ENCODE results near the gene SNIP1. TPM values are rescaled to one million over a fixed set of nuclear protein-coding genes. Genes with fewer than 3 reads are reported as not detected.

SNIP1 gene
- total and polyA plus RNA-seq, 10 of the 15 experiments (the other 5 are each of a cell fraction or from before 2014, with no cell fraction given), result 2.7 to 22.4 (median 10.1) TPM

DNA sequence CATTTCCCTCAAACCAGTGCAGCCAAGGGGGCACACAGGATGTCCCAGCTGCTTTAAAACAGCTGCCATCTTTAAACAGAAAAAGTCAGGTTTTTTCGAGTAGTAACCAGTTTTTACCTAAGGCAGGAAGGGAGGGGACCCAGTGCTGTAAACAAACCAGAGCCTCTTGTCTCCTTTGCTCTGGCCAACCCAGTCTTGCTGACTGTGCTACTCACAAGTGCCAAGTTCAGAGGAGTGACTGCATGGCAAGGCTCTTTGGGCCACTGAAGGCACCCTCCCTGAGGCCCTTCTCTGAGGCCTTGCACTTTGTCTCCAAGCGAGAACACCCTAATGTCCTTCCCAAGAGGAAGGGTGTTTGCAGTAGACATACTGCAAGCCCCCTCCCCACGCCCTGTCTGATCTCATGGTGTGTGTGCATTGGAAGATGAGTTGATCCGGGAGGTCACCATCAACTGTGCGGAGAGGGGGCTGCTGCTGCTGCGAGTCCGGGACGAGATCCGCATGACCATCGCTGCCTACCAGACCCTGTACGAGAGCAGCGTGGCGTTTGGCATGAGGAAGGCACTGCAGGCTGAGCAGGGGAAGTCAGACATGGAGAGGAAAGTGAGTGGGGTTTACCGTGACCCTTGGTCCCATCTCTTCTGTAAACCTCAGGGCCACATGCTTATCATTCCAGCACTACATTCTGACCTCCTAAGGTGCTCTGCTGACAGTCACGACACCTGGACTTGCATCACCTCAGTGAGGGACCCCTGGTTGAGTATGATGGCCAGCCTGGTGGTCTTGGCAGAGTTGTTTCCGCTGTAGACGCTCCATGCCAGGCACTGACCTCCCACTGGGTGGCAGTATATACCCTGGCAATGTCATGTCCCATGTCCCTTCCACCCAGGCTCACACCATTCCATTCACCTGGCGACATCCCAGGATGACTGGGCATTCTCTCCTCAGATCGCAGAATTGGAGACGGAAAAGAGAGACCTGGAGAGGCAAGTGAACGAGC, 7.3 kb upstream of the SNIP1 start:
- intact Hi-C loops (cut with micrococcal nuclease; ENCODE audit: unreplicated experiment) (loop anchor here (1.0 kb wide), 1 partner anchor 121 kb away; no protein-coding TSS in a partner anchor), in situ Hi-C loops (cut with MboI) (no loop called here)
- H3K9me3 ChIP-seq (replicated peaks; ENCODE audit: control insufficient read depth, insufficient read depth, low read length), result no peaks in the 10 kb centered on the region
- POLR2A ChIA-PET, result no interaction called here
- RAD21 ChIA-PET (ENCODE audit: unreplicated experiment), result interaction anchor here (0.8 kb wide), 1 partner anchor 119 kb away, joined by 3 read pairs; no protein-coding TSS in a partner anchor
- CTCF ChIA-PET, result interaction anchor here (0.6 to 4.5 kb wide), 6 partner anchors 32 to 127 kb away, joined by 3 to 46 read pairs (median 3); no protein-coding TSS in a partner anchor
- WGBS (ENCODE audit: insufficient coverage, insufficient replicate concordance, low lambda C conversion rate, missing lambda C conversion rate), result 91% methylated on average over 21 of the region's 21 CpGs
- H3K79me2 ChIP-seq (ENCODE audit: control insufficient read depth, insufficient read depth, low read length), result no peaks in the 10 kb centered on the region
- H3K9ac ChIP-seq (ENCODE audit: control insufficient read depth, insufficient read depth, low read length), result no peak overlapping the region
- TF ChIP-seq, protein P1, sequence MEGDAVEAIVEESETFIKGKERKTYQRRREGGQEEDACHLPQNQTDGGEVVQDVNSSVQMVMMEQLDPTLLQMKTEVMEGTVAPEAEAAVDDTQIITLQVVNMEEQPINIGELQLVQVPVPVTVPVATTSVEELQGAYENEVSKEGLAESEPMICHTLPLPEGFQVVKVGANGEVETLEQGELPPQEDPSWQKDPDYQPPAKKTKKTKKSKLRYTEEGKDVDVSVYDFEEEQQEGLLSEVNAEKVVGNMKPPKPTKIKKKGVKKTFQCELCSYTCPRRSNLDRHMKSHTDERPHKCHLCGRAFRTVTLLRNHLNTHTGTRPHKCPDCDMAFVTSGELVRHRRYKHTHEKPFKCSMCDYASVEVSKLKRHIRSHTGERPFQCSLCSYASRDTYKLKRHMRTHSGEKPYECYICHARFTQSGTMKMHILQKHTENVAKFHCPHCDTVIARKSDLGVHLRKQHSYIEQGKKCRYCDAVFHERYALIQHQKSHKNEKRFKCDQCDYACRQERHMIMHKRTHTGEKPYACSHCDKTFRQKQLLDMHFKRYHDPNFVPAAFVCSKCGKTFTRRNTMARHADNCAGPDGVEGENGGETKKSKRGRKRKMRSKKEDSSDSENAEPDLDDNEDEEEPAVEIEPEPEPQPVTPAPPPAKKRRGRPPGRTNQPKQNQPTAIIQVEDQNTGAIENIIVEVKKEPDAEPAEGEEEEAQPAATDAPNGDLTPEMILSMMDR (IDR thresholded peaks at IDR 0.05 in 2 of 3, conservative IDR thresholded peaks at IDR 0.05 in 1 of 3; ENCODE audit: control insufficient read depth in 2 of 3, extremely low read depth in 1 of 3, insufficient read depth in 1 of 3, low read depth in 3 of 3, low read length in 3 of 3), result peak; percentile 62 to 78 (median 74)
- TF ChIP-seq SMARCA5 (IDR thresholded peaks at IDR 0.05), result peak; percentile 64; the same call in 1 of the 2 replicates
- TF ChIP-seq, protein P2, sequence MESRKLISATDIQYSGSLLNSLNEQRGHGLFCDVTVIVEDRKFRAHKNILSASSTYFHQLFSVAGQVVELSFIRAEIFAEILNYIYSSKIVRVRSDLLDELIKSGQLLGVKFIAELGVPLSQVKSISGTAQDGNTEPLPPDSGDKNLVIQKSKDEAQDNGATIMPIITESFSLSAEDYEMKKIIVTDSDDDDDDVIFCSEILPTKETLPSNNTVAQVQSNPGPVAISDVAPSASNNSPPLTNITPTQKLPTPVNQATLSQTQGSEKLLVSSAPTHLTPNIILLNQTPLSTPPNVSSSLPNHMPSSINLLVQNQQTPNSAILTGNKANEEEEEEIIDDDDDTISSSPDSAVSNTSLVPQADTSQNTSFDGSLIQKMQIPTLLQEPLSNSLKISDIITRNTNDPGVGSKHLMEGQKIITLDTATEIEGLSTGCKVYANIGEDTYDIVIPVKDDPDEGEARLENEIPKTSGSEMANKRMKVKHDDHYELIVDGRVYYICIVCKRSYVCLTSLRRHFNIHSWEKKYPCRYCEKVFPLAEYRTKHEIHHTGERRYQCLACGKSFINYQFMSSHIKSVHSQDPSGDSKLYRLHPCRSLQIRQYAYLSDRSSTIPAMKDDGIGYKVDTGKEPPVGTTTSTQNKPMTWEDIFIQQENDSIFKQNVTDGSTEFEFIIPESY (IDR thresholded peaks at IDR 0.05), result peak; percentile 89
- TF ChIP-seq GATAD2B (conservative IDR thresholded peaks at IDR 0.05; ENCODE audit: low read depth), result no peak
- no peak for TF ChIP-seq NFYA (IDR thresholded peaks at IDR 0.05; ENCODE audit: borderline replicate concordance, low read depth, low read length)
- peak; percentile 60; the same call in 1 of the 2 replicates for TF ChIP-seq SMC3 (IDR thresholded peaks at IDR 0.05; ENCODE audit: borderline replicate concordance, low read length)
- peak; percentile 55 for TF ChIP-seq RAD21 (IDR thresholded peaks at IDR 0.05; ENCODE audit: insufficient read depth, low read depth, low read length)
- no peak for TF ChIP-seq BHLHE40 (IDR thresholded peaks at IDR 0.05; ENCODE audit: borderline replicate concordance in 1 of 2, low read depth in 2 of 2, low read length in 1 of 2)
- no peak overlapping the region for H3K4me2 ChIP-seq (ENCODE audit: control insufficient read depth, insufficient read depth)
- ATAC-seq (peak; percentile 88), FAIRE-seq (no peak), DNase-seq (ENCODE audit: low read depth, low spot score) (no peak)
- H3K36me3 ChIP-seq (ENCODE audit: control insufficient read depth in 2 of 2, insufficient read depth in 2 of 2, low read length in 1 of 2), result peaks cover 5 to 12% of the 10 kb centered on the region in 2 experiments; a peak in 3 of 4 replicates
- no peak overlapping the region for H2AFZ ChIP-seq (ENCODE audit: control insufficient read depth, low read depth, low read length)
- H3K4me3 ChIP-seq, result no peak overlapping the region
- no peaks in the 10 kb centered on the region for H4K20me1 ChIP-seq (ENCODE audit: control insufficient read depth, insufficient read depth)
- no peaks in the 10 kb centered on the region for H3K27me3 ChIP-seq (replicated peaks in 1 of 2; ENCODE audit: control insufficient read depth in 2 of 2, insufficient read depth in 2 of 2, low read length in 1 of 2)
- no peak overlapping the region for H3K27ac ChIP-seq (ENCODE audit: control insufficient read depth, insufficient read depth)
- SMC1A ChIA-PET (ENCODE audit: uncharacterized antibody, unreplicated experiment), result interaction anchor here (1.0 kb wide), 1 partner anchor 117 kb away, joined by 3 read pairs; no protein-coding TSS in a partner anchor
- no TSS peak for BruUV-seq (replicated peaks)
- H3K4me1 ChIP-seq (ENCODE audit: control insufficient read depth, insufficient read depth, low read length), result 0 out of 2 replicates have a peak, but pooled peaks cover 2% of the 10 kb centered on the region
